ENCODE measurements around the gene ZRANB3. TPM values are rescaled to one million over a fixed set of nuclear protein-coding genes. Genes with fewer than 3 reads are reported as not detected.
"Not testable (repeated sequence)": the region's sequence is repeated elsewhere in the genome, so short reads cannot be mapped to it uniquely, and the experiment has no call there.

The ZRANB3 gene
- total RNA-seq, 1 donor from 2014 or later, result 14.5 TPM

- DNase-seq, result no peak
These were observed 360.9 kb downstream of the ZRANB3 start for GRCh38 chr2:135169900-135170753.

DNA sequence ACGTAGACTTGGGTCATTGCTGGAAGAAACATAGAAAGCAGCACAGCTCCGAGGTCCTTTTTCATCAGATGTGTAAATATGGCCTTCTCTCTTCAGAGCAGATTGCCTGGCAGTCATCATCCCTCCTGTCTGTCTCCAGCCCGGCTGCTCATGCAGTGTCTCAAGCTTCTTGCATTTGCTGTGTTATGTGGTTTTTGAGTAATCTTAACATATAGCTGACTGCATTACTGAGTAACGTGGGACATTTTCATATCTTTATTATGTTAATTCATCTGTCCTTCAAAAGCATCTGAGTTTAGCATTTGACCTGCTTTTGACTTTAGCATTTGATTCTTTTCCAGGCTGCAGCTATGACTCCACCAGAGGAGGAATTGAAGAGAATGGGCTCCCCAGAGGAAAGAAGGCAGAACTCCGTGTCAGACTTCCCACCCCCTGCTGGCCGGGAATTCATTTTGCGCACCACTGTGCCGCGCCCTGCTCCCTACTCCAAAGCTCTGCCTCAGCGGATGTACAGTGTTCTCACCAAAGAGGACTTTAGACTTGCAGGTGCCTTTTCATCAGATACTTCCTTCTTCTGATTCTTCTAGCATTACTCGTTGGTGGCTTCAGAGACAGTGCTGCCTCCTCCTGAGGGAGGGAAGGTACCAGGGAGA, 362.7 kb downstream of the ZRANB3 start:
- DNase-seq, result no peak

DNA sequence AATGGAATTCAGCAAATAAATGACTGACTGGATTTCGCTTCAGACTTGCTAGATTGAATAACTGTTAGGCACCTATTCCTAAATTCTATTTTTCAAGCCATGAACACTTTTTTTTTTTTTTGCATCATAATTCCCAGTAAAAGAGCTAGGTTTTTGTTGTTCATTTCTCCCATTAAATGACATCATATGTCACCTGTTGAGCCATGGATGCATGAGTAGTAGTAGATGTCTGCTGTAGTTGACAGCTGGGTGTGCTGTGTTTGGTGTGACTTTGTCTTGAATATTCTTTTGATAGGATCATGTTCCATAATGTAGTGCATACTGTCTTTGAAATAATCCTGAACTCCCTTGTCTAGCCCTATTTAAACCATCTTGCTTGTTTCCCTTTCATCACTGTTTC, 363.7 kb downstream of the ZRANB3 start:
- DNase-seq, result no peak

DNA sequence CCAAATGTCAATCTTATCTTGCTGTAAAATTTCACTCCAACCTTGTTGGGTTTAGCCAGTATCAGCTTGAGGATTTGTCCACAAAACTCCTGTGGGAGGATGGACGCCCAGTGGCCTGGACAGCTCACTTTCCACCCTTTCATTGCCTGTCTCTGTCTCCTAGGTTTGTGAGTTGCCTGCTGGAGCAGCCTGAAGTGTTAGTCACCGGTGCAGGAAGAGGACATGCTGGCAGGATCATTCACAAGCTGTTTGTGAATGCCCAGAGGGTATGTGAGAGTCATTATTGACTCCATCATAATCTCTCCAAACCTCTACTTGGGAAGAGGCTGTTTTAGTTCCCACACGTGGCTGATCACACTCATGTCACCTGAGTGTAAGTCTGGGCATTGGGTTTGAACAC, 366.6 kb downstream of the ZRANB3 start:
- DNase-seq, result no peak

DNA sequence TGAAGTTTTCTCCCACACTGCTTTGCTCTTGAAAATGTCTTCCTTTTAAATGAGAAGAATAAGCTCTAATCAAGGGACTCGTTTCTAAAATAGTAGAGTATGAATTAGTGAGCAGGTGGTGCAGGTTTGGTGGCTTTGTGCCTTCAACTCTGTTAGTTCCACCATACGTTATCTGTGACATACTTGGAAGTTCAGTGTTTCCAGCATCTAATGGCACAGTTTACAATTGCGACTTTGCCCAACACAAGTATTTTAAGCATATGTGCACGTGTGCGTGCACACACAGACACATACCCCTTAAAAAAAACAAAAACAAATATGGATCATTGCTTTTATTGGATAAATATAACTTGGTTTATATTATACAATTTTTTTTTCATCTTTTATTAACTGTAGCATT, 367.1 kb downstream of the ZRANB3 start:
- DNase-seq, result no peak

DNA sequence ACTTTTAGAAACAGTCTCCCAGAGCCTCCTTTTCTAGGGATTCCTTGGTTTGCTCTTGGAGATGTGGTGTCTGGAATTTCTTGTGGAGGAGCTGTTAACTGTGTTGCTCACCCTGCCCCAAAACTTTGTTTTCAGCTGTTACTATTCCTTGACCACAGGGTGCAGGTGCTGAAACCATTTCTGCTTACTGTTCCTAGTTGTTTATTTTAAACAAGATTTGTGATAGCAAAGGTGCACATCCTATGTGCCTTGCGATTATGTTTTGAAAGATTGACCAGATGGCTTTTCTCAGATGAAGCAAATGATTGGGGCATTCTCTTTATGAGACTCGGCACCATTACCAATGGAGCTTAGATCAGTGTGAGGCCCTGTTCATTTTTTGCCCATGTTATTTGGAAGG, 367.7 kb downstream of the ZRANB3 start:
- no peak for DNase-seq

- no peak for DNase-seq
These were observed 368.2 kb downstream of the ZRANB3 start for GRCh38 chr2:135162786-135163185.

GRCh38 chr2:135162377-135162776, 368.6 kb downstream of the ZRANB3 start:
- DNase-seq, result no peak

- DNase-seq, result no peak
These were observed 371.8 kb downstream of the ZRANB3 start for GRCh38 chr2:135159191-135159590.

DNA sequence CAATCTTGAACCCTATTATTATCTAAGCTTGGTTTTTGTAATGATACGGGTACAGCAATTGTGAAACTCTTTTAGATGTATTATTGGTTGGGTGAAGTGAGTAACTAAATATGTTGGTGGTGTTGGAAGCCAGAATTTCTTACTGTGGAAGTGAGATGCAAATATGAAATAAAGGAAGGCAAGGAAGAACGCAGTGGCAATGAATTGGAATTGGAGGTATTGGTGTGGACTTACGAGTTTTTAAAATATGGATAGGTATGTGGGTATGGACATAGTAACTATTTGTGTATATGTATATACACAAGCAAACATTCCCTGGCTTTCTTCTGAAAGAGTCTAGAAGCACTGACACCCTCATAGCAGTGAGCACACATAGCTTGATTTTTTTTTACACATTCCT, 373.2 kb downstream of the ZRANB3 start:
- no peak for DNase-seq

DNA sequence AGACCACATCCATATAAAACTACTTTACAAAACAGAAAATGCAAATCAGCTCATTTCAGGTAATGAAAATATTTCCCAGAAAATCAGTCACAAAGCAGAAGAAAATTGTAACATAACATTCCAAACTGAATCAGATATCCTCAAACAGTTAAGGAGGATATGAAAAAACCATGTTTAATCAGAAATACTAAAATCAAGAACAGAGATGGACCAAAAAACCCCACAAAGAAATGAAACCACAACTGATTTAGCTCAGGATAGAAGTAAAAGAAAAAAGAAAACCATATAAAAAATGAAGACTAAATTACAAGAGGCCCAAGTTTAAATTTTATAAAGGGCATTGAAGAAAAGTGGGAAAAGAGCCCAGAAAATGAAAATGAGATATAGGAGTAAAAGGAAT, 376.1 kb downstream of the ZRANB3 start:
- DNase-seq, result no peak

DNA sequence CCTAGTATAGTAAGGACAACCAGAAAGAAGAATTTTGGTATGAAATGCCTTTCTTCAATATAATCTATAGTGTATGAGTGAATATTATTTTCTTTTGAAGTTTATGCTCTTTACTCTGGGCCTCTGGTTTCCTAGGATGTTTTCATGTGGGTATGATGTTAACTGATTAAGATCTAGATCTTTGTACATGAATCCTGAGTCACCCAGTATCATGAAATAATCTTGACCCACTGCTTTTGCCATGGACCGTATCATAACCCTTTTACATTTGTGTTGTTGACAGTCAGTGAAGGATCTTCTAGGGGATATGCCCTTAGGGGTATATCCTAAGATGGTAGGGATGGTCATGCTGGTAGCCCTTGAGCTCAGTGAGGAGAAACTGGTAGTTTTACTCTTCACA, 378.7 kb downstream of the ZRANB3 start:
- no peak for DNase-seq

GRCh38 chr2:135151615-135152014, 379.4 kb downstream of the ZRANB3 start:
- DNase-seq, result no peak

DNA sequence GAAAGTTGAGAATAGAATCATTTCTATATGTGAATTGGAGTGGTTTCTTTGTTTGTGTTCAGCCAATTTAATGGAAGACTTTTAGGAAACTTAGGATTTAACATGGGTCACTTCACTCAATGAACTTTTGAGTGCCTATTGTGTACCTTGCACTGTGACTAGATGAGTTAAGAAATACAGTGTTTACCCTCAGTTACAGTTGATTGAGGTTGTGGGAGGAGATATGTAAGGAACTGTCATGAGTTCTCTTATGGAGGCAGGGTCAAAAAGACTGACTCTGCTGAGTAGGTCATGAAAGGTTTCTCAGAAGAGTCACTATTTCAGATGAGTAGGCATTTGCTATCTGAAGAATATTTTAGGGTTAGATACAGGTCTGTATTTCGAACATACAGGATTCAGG, 380.3 kb downstream of the ZRANB3 start:
- no peak for DNase-seq

DNA sequence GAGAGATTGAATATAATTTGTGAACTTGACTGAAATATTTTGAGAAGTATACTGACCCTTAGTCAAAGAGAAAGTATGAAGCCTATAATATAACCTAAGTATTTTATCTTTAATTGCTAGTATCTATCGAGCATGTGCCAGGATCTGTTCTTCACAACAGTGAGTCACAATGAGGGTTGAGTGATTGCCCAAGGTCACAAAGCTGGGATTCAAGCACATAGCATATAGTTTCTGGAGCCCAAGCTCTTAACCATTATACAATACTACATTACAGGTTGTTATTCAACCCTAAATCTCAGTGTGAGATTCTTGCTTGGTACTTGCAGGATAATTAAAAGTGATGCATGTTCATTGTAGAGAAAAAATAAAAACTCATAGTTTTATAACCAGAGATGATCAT, 381.8 kb downstream of the ZRANB3 start:
- DNase-seq, result no peak

GRCh38 chr2:135144343-135144742, 386.7 kb downstream of the ZRANB3 start:
- DNase-seq, result no peak

GRCh38 chr2:135142323-135142722, 388.7 kb downstream of the ZRANB3 start:
- DNase-seq, result no peak

- DNase-seq, result no peak
These were observed 390.4 kb downstream of the ZRANB3 start for GRCh38 chr2:135140606-135141005.

DNA sequence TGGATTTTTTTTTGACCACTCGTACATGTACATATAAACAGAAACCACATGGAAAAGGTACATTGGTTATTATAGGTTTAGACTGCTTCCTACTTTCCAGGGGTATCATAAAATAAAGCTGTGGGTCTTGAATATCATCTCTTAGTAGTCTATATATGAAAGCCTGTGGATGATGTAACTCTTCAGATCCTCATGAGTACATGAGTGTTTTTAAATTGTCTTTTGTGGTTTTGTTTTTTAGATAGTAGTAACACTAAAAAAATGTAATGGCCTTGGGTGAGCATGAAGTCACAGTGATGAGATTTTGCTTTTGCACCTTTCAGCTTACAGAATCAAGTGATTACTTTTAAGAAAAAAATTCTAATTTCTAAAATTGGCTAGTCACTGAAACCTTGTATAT, 398.7 kb downstream of the ZRANB3 start:
- DNase-seq, result no peak

GRCh38 chr2:135130751-135131150, 400.3 kb downstream of the ZRANB3 start:
- DNase-seq, result no peak

GRCh38 chr2:135125940-135126339, 405.1 kb downstream of the ZRANB3 start:
- no peak for DNase-seq

DNA sequence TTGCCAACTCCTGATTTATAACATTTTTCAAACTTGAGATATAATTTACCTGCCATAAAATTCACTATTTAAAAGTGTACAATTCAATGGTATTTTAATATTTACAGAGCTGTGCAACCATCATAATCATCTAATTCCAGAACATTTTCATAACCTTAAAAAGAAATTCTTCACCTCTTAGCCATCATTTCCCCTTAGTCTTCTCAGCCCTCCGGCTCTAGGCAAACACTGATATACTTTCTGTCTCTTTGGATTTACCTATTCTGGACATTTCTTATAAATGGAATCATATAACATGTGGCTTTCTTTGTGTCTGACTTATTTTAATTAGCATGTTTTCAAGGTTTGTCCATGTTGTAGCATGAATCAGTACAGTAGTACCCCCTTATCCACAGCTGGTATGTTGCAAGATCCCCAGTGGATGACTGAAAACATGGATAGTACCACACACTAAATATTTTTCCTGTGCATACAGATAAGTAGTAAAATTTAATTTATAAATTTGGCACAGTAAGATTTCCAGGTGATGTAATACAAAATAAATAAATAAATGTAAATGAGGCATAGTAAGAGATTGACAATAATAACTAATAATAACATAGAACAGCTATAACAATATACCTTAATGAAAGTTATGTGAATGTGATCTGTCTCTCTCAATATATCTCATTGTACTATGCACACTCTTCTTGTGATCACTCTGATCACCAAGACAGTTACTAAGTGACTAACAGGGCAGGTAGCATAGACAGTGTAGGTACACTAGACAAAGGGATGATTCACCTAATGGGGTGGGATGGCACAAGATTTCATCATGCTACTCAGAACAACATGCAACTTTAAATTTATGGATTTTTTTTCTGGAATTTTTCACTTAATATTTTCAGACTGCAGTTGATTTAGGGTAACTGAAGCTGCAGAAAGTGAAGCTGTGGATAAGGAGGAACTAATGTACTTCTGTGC, 405.8 kb downstream of the ZRANB3 start:
- no peak for DNase-seq

GRCh38 chr2:135121658-135122039, 409.4 kb downstream of the ZRANB3 start:
- DNase-seq, result not testable (repeated sequence)

Data from occipital lobe (tissue), 2 donors.